Ammon's horn (tissue), 1 donor: Measurements from ENCODE around the gene HTT.
A peak's percentile ranks its signal among the peaks of the same experiment; 100 is the strongest.

Experiments used
- DNase-seq: peaks from one replicate; pipeline ENCODE4 v3.0.0-alpha.2; 2016; ENCODE audit warnings: low spot score

Gene HTT

DNA sequence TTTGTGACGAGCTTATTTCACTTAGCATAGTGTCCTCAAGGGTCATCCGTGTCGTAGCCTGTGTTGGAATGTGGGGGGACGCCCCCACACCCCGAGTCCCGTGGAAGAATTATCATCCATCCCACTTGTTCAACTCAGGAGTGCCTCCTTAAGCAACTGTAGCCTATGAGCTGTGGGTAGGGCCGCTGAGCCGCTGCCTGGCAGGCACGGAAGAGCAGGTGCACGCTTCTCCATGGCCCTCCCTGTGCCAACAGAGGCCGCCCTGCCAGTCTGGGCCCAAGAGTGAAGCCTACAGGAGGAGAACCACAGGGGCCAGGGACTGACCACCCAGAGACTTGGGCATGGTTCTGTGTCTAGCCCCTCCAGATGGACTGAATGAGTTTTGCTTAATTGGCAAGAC, 216.0 kb downstream of the HTT start:
- no peak for DNase-seq

DNA sequence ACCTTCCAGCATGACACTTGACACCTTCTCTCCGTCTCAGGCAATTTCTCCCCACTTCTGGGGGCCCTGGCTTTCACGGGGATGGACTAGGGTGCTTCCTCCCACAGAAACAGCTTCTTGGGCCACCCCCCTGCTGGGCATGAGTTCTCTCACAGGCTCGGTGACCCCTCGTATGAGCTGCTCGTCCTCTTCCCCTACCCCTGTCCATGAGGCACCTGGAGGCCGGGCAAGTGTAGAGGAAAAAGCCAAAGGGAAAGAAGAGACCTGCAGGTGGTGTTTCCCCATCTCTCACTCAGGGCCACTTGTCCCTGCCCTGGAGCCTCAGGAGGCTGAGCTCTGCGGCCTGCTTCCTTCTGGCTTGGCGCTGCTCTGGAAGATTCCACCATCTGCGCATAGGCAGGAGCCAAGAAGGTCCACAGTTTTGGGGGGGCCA, 216.4 kb downstream of the HTT start:
- no peak for DNase-seq

DNA sequence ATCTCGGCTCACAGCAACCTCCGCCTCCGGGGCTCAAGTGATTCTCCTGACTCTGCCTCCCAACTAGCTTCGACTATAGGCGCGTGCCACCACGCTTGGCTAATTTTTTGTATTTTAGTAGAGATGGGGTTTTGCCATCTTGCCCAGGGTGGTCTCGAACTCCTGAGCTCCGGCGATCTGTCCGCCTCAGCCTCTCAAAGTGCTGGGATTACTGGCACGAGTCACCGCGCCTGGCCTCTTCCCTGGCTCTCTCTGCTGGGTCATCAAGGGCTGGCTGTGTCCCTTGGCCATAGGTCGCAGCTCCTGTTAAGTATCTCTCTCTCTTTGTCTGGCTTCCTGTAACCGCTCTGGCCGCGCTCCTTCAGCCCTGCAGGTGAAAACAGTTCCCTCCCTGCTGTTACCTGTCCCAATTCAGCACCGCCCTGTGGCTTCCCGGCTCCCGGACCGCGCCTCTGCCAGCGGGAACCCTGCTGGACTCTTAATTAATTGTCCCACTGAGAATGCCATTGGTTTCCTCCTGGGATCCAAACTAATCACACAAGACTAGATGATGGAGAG, 217.0 kb downstream of the HTT start:
- no peak for DNase-seq

DNA sequence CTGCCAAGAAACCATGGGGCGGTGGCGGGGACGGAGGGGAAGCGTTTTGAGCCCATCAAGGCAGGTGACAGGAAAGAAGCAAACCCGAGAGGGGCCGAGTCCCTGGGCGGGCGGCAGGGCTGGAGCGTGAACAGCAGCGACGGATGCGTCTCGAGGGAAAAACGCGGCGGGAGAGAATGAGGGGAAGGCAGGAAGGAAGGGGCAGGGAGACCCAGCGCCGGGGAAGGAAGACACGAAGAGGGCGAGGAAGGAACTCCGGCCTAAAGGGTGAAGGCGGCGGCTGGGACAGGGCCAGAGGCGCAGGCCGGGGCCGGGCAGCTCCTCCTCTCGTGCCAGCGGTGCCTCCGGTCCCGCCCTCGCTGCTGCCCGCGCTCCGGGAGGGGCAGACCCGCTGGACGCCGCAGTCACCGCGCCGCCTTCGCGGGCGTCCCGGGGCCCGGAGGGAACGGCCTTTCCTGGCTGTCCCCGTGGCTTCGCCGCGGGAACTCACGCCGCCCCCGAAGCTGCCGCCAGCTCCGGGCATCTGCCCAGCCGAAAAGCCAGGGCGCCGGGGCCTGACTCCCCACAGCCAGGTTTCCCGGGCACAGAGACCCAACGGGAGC, 217.6 kb downstream of the HTT start:
- peak; percentile 65 for DNase-seq

DNA sequence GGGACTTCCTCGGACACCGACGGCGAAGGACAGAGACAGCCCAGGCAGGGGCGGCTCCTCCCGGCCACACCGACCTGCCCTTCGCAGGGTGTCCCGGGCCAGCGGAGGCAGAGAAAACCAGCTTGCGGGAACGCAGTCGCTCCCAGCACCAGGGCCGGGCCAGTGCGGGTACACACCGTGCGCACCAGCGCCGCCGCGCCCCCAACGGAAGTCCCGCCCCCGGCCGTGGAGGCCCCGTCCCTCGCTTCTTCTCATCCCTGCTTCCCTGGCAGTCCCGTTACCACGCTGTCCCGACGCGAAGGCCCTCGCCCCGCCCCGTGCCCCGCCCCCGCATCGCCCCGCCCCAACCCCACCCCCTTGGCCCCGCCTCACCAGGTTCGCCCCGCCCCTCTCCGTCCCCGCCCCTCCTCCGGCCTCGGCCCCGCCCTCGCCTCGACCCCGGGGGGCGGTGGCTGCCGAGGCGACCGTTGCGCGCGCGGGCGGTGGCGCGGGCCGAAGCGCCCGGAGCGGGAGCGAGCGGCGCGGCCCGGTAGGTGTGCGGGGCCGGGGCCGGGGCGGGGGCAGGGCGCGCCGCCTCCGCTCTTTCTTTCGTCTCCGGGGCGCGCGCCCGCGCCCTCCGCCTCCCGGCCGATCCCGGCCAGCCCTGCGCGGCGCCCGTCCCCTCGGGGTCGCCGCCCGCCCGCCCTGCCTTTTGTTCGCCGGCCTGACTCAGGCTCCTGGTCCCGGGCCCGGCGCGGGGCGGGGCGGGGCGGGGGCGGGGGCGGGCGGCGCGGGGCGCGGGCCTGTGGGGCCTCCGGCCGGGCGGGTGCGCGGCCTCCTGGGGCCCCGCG, 218.3 kb downstream of the HTT start, which contains the start of gene RGS12:
Gene RGS12, plus strand, starts transcription at position 451 of the 830 bp plus-strand sequence. CDS start 23,150 bp downstream, outside the sequence.
- DNase-seq: peak; percentile 97
